ENCODE data around the gene DACH1. TPM values are rescaled to one million over a fixed set of nuclear protein-coding genes. Genes with fewer than 3 reads are reported as not detected.

Gene DACH1
- total RNA-seq, 1 donor from 2014 or later: not detected

- no peak for TF ChIP-seq CTCF (IDR thresholded peaks at IDR 0.05; ENCODE audit: insufficient read depth, low read length, severe bottlenecking)
- Histone ChIP-seq H3K36me3 (ENCODE audit: control insufficient read depth, insufficient read depth, low read length) (no peaks in the 10 kb centered on the region), H3K27me3 (ENCODE audit: control insufficient read depth, insufficient read depth, low read length) (no peaks in the 10 kb centered on the region), H3K4me3 (ENCODE audit: low read depth, low read length) (no peak overlapping the region)
- DNase-seq (ENCODE audit: low read depth): no peak
- no peak for FAIRE-seq
These were observed 279.2 kb downstream of the DACH1 start for GRCh38 chr13:71587817-71588216.

- Histone ChIP-seq H3K36me3 (ENCODE audit: control insufficient read depth, insufficient read depth, low read length) (no peaks in the 10 kb centered on the region), H3K27me3 (ENCODE audit: control insufficient read depth, insufficient read depth, low read length) (no peaks in the 10 kb centered on the region), H3K4me3 (ENCODE audit: low read depth, low read length) (no peak overlapping the region)
- no peak for TF ChIP-seq CTCF (IDR thresholded peaks at IDR 0.05; ENCODE audit: insufficient read depth, low read length, severe bottlenecking)
- FAIRE-seq (no peak), DNase-seq (ENCODE audit: low read depth) (no peak)
These were observed 279.8 kb downstream of the DACH1 start for GRCh38 chr13:71587193-71587592.

GRCh38 chr13:71583581-71583980 is 283.4 kb downstream of the DACH1 start:
- no peaks in the 10 kb centered on the region for H3K36me3 ChIP-seq (ENCODE audit: control insufficient read depth, insufficient read depth, low read length)
- no peak overlapping the region for H3K4me3 ChIP-seq (ENCODE audit: low read depth, low read length)
- no peak for FAIRE-seq
- H3K27me3 ChIP-seq (ENCODE audit: control insufficient read depth, insufficient read depth, low read length): no peaks in the 10 kb centered on the region
- DNase-seq (ENCODE audit: low read depth): no peak
- TF ChIP-seq CTCF (IDR thresholded peaks at IDR 0.05; ENCODE audit: insufficient read depth, low read length, severe bottlenecking): no peak

- no peak for TF ChIP-seq CTCF (IDR thresholded peaks at IDR 0.05; ENCODE audit: insufficient read depth, low read length, severe bottlenecking)
- Histone ChIP-seq H3K27me3 (ENCODE audit: control insufficient read depth, insufficient read depth, low read length) (no peaks in the 10 kb centered on the region), H3K36me3 (ENCODE audit: control insufficient read depth, insufficient read depth, low read length) (no peaks in the 10 kb centered on the region), H3K4me3 (ENCODE audit: low read depth, low read length) (no peak overlapping the region)
- DNase-seq (ENCODE audit: low read depth) (no peak), FAIRE-seq (no peak)
These were observed 286.4 kb downstream of the DACH1 start for GRCh38 chr13:71580614-71581013.

- H3K27me3 ChIP-seq (ENCODE audit: control insufficient read depth, insufficient read depth, low read length): no peaks in the 10 kb centered on the region
- H3K4me3 ChIP-seq (ENCODE audit: low read depth, low read length): no peak overlapping the region
- FAIRE-seq (no peak), DNase-seq (ENCODE audit: low read depth) (no peak)
- TF ChIP-seq CTCF (IDR thresholded peaks at IDR 0.05; ENCODE audit: insufficient read depth, low read length, severe bottlenecking): no peak
- no peaks in the 10 kb centered on the region for H3K36me3 ChIP-seq (ENCODE audit: control insufficient read depth, insufficient read depth, low read length)
These were observed 289.0 kb downstream of the DACH1 start for GRCh38 chr13:71578048-71578447.

- TF ChIP-seq CTCF (IDR thresholded peaks at IDR 0.05; ENCODE audit: insufficient read depth, low read length, severe bottlenecking): no peak
- DNase-seq (ENCODE audit: low read depth) (peak; percentile 36), FAIRE-seq (no peak)
- no peaks in the 10 kb centered on the region for H3K27me3 ChIP-seq (ENCODE audit: control insufficient read depth, insufficient read depth, low read length)
- H3K36me3 ChIP-seq (ENCODE audit: control insufficient read depth, insufficient read depth, low read length): no peaks in the 10 kb centered on the region
- H3K4me3 ChIP-seq (ENCODE audit: low read depth, low read length): no peak overlapping the region
These were observed 289.9 kb downstream of the DACH1 start for GRCh38 chr13:71577127-71577526.

Data from bronchial epithelial cell (primary cell).